HG02943 (cell line): ENCODE results near the gene PHF2.

Experiments
- ATAC-seq: cut with Tn5 transposase; IDR thresholded peaks from one replicate; pipeline ENCODE4 v1.9.1; 2021; ENCODE audit warnings: mild to moderate bottlenecking, low read depth, moderate library complexity; ENCODE audit not compliant: unreplicated experiment

Gene PHF2

DNA sequence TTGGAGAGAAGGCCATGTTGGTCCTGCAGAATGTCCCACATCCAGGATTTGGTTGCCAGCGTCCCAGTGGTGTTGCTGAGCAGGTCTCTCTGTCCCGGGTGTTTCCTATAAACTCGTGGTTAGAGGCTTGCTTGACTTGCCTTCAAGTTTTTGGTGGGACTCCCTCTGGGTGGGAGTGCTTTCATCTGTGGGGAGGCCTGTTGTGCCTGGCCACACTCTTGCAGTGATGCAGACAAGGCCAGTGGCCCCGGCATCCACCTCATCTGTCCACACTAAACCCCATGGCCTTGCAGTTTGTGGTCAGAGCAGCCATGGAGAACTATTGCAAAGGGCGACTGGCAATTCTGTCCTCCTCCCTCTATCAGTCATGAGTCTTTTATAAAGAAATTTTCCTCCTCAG lies 71.8 kb downstream of the PHF2 start:
- ATAC-seq: no peak

GRCh38 chr9:93648836-93649235 lies 72.5 kb downstream of the PHF2 start:
- no peak for ATAC-seq

GRCh38 chr9:93649610-93650261 lies 73.4 kb downstream of the PHF2 start:
- no peak for ATAC-seq

- ATAC-seq: no peak
These were observed 74.1 kb downstream of the PHF2 start for GRCh38 chr9:93650448-93650847.

DNA sequence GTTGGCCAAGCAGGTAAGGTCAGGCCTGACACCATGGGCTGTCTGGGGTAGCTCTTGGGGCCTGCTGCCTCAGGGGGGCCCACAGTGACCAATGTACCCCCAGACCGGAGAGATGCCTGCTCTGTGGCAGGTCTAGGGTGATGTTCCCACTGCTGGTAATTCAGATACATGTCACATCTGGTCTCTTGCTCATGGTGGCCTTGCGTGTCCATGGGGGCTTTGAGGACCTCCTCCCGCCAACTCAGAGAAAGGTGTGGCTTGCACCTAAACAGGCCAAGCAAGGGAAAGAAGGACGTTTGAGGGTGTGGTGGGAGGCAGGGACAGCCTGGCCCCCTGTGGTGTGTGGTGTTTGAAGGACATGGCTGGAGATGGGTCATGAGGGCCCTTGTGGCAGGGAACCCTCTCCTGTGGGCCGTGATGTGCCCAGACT lies 75.2 kb downstream of the PHF2 start:
- ATAC-seq: no peak

GRCh38 chr9:93652604-93653592 lies 76.5 kb downstream of the PHF2 start:
- no peak for ATAC-seq

GRCh38 chr9:93653760-93654159 lies 77.4 kb downstream of the PHF2 start:
- no peak for ATAC-seq

DNA sequence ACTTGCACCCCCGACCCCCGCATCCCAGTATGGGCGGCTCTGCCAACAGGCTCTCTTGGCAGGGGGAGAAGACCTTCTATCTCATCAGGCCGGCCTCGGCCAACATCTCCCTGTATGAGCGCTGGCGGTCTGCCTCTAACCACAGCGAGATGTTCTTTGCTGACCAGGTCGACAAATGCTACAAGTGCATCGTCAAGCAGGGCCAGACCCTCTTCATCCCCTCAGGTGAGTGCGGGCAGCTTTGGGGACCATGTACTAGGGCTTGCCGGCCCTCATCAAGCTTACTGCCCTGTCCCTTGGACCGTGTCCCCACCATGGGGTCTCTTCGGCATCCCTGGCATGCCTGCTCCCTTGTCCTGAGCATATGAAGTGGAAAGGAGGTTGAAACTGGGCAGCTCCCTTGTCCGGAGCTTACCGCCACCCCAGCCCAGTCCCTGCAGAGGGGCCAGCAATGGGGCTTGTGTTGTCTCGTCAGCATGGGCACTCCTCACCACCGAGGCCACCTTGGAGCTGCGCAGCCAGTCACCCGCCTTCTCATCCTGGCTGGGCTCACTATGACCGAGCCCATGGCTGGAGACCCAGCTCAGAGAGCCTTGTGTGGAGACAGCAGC lies 78.1 kb downstream of the PHF2 start:
- no peak for ATAC-seq

DNA sequence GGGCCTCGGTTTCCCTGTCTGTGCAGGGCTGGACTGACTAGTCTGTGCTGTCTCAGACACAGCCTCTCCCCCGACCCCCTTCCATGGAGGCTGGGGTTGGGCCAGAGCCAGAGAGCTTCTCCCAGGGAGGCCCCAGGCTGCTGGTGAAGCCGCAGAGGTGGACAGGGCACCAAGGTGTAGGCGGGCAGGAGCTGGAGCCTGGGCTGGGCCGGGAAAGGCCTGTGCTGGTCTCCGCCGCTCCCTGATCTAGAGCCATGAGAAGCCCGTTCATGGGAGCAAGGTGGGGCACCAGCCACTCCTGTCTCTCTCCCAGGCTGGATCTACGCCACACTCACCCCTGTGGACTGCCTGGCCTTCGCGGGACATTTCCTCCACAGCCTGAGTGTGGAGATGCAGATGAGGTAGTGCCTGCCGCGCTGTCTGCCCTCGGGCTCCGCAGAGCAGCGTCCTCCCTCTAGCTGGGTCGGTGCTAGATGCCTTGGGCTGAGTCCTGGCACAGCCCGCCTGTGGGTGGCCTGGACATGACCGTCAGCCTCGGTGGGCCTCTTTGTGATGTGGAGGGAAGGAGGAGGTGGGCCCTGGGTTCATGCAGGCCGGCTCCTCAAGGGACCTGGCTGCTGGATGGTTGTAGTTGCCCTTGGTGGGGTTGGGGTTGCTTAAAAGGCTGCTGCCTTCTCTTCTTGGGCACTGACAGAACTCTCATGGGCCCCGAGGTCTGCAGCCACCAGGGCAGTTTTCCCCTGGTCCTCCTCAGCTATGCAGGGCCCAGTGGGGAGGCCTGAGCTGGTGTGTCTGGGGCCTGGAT lies 79.4 kb downstream of the PHF2 start:
- ATAC-seq: no peak

- ATAC-seq: no peak
These were observed 80.2 kb downstream of the PHF2 start for GRCh38 chr9:93656426-93657239.

DNA sequence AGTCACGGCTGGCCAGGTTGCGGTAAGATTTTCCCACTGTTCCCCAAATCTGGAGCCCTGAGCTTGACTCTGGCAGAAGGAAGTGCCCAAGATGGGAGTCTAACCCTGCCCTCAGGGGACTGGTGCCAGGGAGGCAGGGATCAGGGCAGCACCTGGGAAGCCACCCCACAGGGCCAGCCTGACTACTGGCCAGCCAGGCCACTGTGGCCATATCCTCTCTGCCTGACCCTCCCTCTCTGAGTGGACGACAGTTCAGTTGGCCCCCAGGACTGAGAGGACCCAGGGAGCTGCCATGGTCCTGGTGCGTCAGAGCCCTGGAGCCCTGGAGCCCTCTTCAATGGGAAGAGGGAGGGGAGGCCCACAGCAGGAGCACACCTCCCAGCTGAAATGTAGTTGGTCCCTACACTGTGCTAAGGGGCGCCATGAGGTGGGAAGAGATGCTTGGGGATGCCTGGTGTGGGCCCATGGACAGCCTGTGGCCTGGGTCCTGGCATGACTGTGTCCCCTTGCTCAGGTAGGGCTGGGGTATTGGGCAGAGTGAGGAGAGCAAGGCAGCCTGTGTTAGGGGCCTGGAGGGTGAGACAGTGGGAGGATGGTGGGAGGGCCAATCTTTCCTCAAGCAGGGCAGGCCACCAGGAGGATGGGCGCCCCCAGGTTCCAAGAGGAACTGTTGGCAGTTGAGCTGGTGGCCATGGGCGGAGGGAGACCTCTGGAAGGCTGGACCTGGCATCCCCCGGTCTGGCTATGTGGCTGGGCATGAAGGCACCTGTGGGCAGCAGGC lies 81.1 kb downstream of the PHF2 start:
- no peak for ATAC-seq

DNA sequence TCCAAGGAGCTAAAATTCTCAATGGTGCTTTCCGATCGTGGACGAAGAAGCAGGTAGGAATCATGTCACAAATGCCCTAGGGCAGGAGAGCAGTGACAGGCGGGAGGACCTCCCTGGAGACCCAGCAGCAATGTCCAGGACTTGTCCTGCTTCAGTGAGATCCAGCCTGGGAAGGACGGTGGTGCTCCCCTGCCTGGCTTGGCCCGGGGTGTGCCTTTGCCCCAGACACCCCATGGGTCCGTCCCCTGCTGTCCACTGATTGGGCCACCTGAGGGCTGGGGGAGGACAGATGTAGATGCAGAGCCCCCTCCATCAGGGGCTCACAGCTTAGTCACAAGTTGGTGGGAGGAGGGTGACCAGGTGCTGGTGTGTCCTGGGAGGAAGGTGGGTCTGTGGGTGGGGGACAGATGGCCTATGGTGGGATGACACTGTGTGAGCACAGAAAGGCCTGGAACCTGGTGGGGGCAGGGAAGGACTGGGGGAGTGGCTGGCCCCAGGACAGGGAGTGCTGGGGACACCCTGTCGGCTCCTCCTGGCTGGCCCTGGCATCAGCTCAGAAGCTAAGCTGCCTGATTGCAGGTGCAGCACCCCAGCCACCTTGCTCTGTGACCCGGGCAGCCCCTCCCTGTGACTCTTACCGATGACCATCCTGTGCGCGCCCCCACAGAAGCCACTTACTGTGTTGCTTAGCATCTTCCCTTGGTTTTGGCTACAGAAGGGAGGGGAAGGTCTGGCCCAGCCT lies 82.0 kb downstream of the PHF2 start:
- ATAC-seq: no peak

- no peak for ATAC-seq
These were observed 82.9 kb downstream of the PHF2 start for GRCh38 chr9:93659044-93659836.

DNA sequence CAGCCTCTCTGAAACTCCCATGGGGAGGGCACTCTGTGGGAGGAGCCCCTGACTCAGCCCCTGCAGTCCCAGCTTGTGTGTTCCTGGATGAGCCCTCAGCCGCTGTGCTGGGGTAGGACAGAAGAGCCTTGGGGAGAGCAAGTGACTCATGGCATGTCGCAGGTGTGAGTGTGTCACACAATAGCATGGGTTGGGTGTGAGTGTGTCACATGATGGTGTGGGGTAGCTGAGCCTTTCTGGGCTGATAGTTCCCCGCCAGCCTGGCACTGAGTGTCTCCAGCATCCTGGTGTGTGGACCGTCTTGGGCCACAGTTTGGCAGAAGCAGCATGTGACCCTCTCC lies 83.4 kb downstream of the PHF2 start:
- ATAC-seq: no peak

- no peak for ATAC-seq
These were observed 84.1 kb downstream of the PHF2 start for GRCh38 chr9:93660352-93661046.

- ATAC-seq: no peak
These were observed 85.2 kb downstream of the PHF2 start for GRCh38 chr9:93661591-93661990.

- no peak for ATAC-seq
These were observed 85.7 kb downstream of the PHF2 start for GRCh38 chr9:93662016-93662638.
